Measurements from ENCODE around the gene FAM219A. TPM values are rescaled to one million over a fixed set of nuclear protein-coding genes. Genes with fewer than 3 reads are reported as not detected.

Gene FAM219A
- total RNA-seq, 1 experiment from 2014 or later = 17.1 TPM

- POLR2A ChIA-PET (ENCODE audit: unreplicated experiment) = no interaction called here
- intact Hi-C loops (cut with micrococcal nuclease) = loop anchor here (1.0 to 5.0 kb wide), 3 partner anchors 47 to 92 kb away; no protein-coding TSS in a partner anchor
- 0 out of 2 replicates have a peak, but pooled peaks cover 5% of the 10 kb centered on the region for H4K20me1 ChIP-seq (ENCODE audit: low read length)
- H3K9me3 ChIP-seq (ENCODE audit: low read length) = no peaks in the 10 kb centered on the region
- H3K4me1 ChIP-seq (ENCODE audit: insufficient read depth, low read length) = peaks cover 31% of the 10 kb centered on the region
- no peak for TF ChIP-seq EZH2 (IDR thresholded peaks at IDR 0.05; ENCODE audit: low read length, unreplicated experiment)
- TF ChIP-seq, protein P1, sequence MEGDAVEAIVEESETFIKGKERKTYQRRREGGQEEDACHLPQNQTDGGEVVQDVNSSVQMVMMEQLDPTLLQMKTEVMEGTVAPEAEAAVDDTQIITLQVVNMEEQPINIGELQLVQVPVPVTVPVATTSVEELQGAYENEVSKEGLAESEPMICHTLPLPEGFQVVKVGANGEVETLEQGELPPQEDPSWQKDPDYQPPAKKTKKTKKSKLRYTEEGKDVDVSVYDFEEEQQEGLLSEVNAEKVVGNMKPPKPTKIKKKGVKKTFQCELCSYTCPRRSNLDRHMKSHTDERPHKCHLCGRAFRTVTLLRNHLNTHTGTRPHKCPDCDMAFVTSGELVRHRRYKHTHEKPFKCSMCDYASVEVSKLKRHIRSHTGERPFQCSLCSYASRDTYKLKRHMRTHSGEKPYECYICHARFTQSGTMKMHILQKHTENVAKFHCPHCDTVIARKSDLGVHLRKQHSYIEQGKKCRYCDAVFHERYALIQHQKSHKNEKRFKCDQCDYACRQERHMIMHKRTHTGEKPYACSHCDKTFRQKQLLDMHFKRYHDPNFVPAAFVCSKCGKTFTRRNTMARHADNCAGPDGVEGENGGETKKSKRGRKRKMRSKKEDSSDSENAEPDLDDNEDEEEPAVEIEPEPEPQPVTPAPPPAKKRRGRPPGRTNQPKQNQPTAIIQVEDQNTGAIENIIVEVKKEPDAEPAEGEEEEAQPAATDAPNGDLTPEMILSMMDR (conservative IDR thresholded peaks at IDR 0.05; ENCODE audit: low read depth, low read length) = peak; percentile 88
- TF ChIP-seq EZH2phosphoT487 (IDR thresholded peaks at IDR 0.05; ENCODE audit: borderline replicate concordance, low read length) = no peak
- H3K36me3 ChIP-seq (ENCODE audit: low read depth, low read length) = no peaks in the 10 kb centered on the region
- no peaks in the 10 kb centered on the region for H3K9me2 ChIP-seq (replicated peaks; ENCODE audit: low read length)
- H3K4me2 ChIP-seq (ENCODE audit: low read length) = no peak overlapping the region
- H3K27me3 ChIP-seq (ENCODE audit: low read length) = no peaks in the 10 kb centered on the region
- H3K27ac ChIP-seq (ENCODE audit: low read length) = no peak overlapping the region
- H2AFZ ChIP-seq (ENCODE audit: low read length) = no peak overlapping the region
- ATAC-seq (no peak), DNase-seq (peak; percentile 74)
- CTCF ChIA-PET = interaction anchor here (0.6 to 2.9 kb wide), 3 partner anchors 91 to 420 kb away, joined by 3 to 15 read pairs (median 6); no protein-coding TSS in a partner anchor
- H3F3A ChIP-seq (ENCODE audit: low read length, unreplicated experiment) = no peaks in the 10 kb centered on the region
- BruUV-seq (replicated peaks) = no TSS peak
- no peak overlapping the region for H3K9ac ChIP-seq (ENCODE audit: low read length)
- H3K4me3 ChIP-seq (ENCODE audit: low read length) = no peak overlapping the region
- no peaks in the 10 kb centered on the region for H3K79me2 ChIP-seq (ENCODE audit: low read length)
These were observed 42.4 kb upstream of the FAM219A start for GRCh38 chr9:34500623-34501267.

DNA sequence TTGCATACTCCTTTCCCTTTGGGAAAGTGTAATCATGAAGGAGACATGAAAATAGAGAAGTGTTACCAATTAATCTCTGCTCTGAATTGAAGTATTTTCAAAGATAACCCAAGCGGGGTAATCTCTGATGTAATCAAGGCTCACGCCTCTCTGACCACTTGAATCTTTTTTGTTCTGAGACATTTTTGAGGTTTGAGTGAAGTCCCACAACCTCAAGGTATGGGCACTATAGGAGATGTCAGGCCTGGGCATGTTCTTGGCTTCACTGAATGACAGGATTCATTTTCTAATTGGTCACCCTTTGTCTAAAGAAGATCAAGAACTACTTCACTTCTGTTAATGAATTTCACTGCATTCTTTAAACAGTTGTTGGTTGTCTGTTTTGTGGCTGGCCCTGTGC lies 40.7 kb upstream of the FAM219A start:
- CTCF ChIA-PET = interaction anchor here (0.6 kb wide), 1 partner anchor 95 kb away, joined by 3 read pairs; no protein-coding TSS in a partner anchor
- H3K9me3 ChIP-seq (ENCODE audit: low read length) = no peaks in the 10 kb centered on the region
- POLR2A ChIA-PET (ENCODE audit: unreplicated experiment) = no interaction called here
- H3K9ac ChIP-seq (ENCODE audit: low read length) = no peak overlapping the region
- H3K4me3 ChIP-seq (ENCODE audit: low read length) = no peak overlapping the region
- peaks cover 28% of the 10 kb centered on the region for H3K4me1 ChIP-seq (ENCODE audit: insufficient read depth, low read length)
- no peaks in the 10 kb centered on the region for H3K79me2 ChIP-seq (ENCODE audit: low read length)
- DNase-seq (no peak), ATAC-seq (no peak)
- 0 out of 2 replicates have a peak, but pooled peaks cover 5% of the 10 kb centered on the region for H4K20me1 ChIP-seq (ENCODE audit: low read length)
- no peaks in the 10 kb centered on the region for H3F3A ChIP-seq (ENCODE audit: low read length, unreplicated experiment)
- H3K4me2 ChIP-seq (ENCODE audit: low read length) = no peak overlapping the region
- intact Hi-C loops (cut with micrococcal nuclease) = no loop called here
- H3K9me2 ChIP-seq (replicated peaks; ENCODE audit: low read length) = no peaks in the 10 kb centered on the region
- no peak overlapping the region for H2AFZ ChIP-seq (ENCODE audit: low read length)
- no peak for TF ChIP-seq EZH2phosphoT487 (IDR thresholded peaks at IDR 0.05; ENCODE audit: borderline replicate concordance, low read length)
- TF ChIP-seq EZH2 (IDR thresholded peaks at IDR 0.05; ENCODE audit: low read length, unreplicated experiment) = no peak
- TF ChIP-seq, protein P1 (conservative IDR thresholded peaks at IDR 0.05; ENCODE audit: low read depth, low read length) = no peak
- no peaks in the 10 kb centered on the region for H3K36me3 ChIP-seq (ENCODE audit: low read depth, low read length)
- H3K27me3 ChIP-seq (ENCODE audit: low read length) = no peaks in the 10 kb centered on the region
- no peak overlapping the region for H3K27ac ChIP-seq (ENCODE audit: low read length)
- no TSS peak for BruUV-seq (replicated peaks)

DNA sequence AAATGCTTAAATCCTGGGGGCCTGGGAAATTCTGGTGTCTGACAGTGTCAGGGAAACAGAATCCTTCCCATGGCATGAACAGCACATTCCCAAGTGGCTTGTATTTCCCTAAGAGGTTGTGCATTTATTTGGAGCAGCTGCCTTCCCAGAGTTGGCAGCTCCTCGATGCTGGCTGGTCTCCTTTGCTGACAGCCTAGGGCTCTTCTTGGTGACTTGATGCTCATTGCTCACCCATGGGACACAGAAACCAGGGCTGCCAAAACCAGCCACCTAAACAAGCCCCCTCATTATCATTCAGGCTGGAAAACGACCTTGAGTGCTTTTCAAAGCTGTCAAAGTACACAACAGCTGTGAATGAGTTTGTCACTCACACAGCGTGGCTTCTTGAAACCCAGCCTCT lies 40.2 kb upstream of the FAM219A start:
- Histone ChIP-seq H3K27ac (ENCODE audit: low read length) (no peak overlapping the region), H3K9me2 (replicated peaks; ENCODE audit: low read length) (no peaks in the 10 kb centered on the region), H2AFZ (ENCODE audit: low read length) (no peak overlapping the region), H3F3A (ENCODE audit: low read length, unreplicated experiment) (no peaks in the 10 kb centered on the region), H3K9me3 (ENCODE audit: low read length) (no peaks in the 10 kb centered on the region), H3K9ac (ENCODE audit: low read length) (no peak overlapping the region), H3K79me2 (ENCODE audit: low read length) (no peaks in the 10 kb centered on the region), H3K36me3 (ENCODE audit: low read depth, low read length) (no peaks in the 10 kb centered on the region), H4K20me1 (ENCODE audit: low read length) (0 out of 2 replicates have a peak, but pooled peaks cover 5% of the 10 kb centered on the region), H3K4me2 (ENCODE audit: low read length) (no peak overlapping the region), H3K27me3 (ENCODE audit: low read length) (no peaks in the 10 kb centered on the region), H3K4me3 (ENCODE audit: low read length) (no peak overlapping the region), H3K4me1 (ENCODE audit: insufficient read depth, low read length) (peaks cover 22% of the 10 kb centered on the region)
- no TSS peak for BruUV-seq (replicated peaks)
- TF ChIP-seq EZH2 (IDR thresholded peaks at IDR 0.05; ENCODE audit: low read length, unreplicated experiment) (no peak), EZH2phosphoT487 (IDR thresholded peaks at IDR 0.05; ENCODE audit: borderline replicate concordance, low read length) (no peak)
- TF ChIP-seq, protein P1 (conservative IDR thresholded peaks at IDR 0.05; ENCODE audit: low read depth, low read length) = no peak
- DNase-seq = no peak
- ChIA-PET POLR2A (ENCODE audit: unreplicated experiment) (no interaction called here), CTCF (interaction anchor here (0.6 kb wide), 1 partner anchor 94 kb away, joined by 3 read pairs; no protein-coding TSS in a partner anchor)
- intact Hi-C loops (cut with micrococcal nuclease) = no loop called here
- no peak for ATAC-seq
